Spleen (tissue), 11 donors: ENCODE measurements around the gene C19orf25. TPM values are rescaled to one million over a fixed set of nuclear protein-coding genes. Genes with fewer than 3 reads are reported as not detected.

ENCODE experiments used
- DNase-seq: peaks from one replicate; pipeline ENCODE4 v3.0.0-alpha.2; 2020
- H3K27ac ChIP-seq, 8 donors: fragments of 200-600 bp; sonication (generic) in 7 of 8; 1 replicate in 4 of 8; 2 replicates in 4 of 8; pipeline versions ENCODE4 v1.5.0 to v1.8.0; 2016 to 2021; ENCODE audit warnings: inconsistent platforms in 4 of 8, mild to moderate bottlenecking in 4 of 8, moderate library complexity in 1 of 8
- H3K27me3 ChIP-seq, 7 donors: fragments of 200-600 bp; sonication (generic) in 6 of 7; replicated peaks in 1 of 7; 1 replicate in 4 of 7; 2 replicates in 3 of 7; pipeline versions ENCODE4 v1.5.0 to v1.8.0; 2016 to 2021; ENCODE audit warnings: inconsistent platforms in 3 of 7, mild to moderate bottlenecking in 1 of 7
- H3K36me3 ChIP-seq, 6 donors: fragments of 200-600 bp; sonication (generic) in 5 of 6; 1 replicate in 4 of 6; 2 replicates in 2 of 6; pipeline versions ENCODE4 v1.5.0 to v1.8.0; 2016 to 2021; ENCODE audit warnings: inconsistent platforms in 2 of 6
- H3K4me1 ChIP-seq, 6 donors: fragments of 200-600 bp; sonication (generic) in 5 of 6; 1 replicate in 3 of 6; 2 replicates in 3 of 6; pipeline versions ENCODE4 v1.5.0 to v1.8.0; 2016 to 2021; ENCODE audit warnings: inconsistent platforms in 3 of 6
- H3K4me3 ChIP-seq, 8 donors: fragments of 200-600 bp; sonication (generic) in 7 of 8; 1 replicate in 4 of 8; 2 replicates in 4 of 8; pipeline versions ENCODE4 v1.5.0 to v1.8.0; 2016 to 2021; ENCODE audit warnings: inconsistent platforms in 4 of 8, mild to moderate bottlenecking in 4 of 8, moderate library complexity in 2 of 8
- H3K9me3 ChIP-seq, 8 donors: fragments of 200-600 bp; sonication (generic) in 7 of 8; 1 replicate in 4 of 8; 2 replicates in 4 of 8; pipeline versions ENCODE4 v1.5.0 to v1.8.0; 2016 to 2021; ENCODE audit warnings: inconsistent platforms in 4 of 8
- CTCF ChIP-seq, 11 experiments: fragments of 200-600 bp in 7 of 11; fragments of 450-650 bp in 4 of 11; sonication (generic) in 4 of 11; IDR thresholded peaks in 8 of 11; conservative IDR thresholded peaks in 3 of 11; 1 replicate in 7 of 11; 2 replicates in 4 of 11; pipeline versions ENCODE4 v1.4.0 to v1.8.0; 2016 to 2021; ENCODE audit warnings: antibody characterized with exemption in 11 of 11, inconsistent platforms in 4 of 11, mild to moderate bottlenecking in 1 of 11
- POLR2A ChIP-seq, 3 donors: fragments of 450-650 bp; IDR thresholded peaks; one replicate each; pipeline ENCODE4 v1.5.1; 2017; ENCODE audit warnings: antibody characterized with exemption in 3 of 3, mild to moderate bottlenecking in 1 of 3
- POLR2AphosphoS5 ChIP-seq, 3 donors: sonication (generic); formaldehyde crosslinking; IDR thresholded peaks; one replicate each; pipeline ENCODE4 v1.5.1; 2017; ENCODE audit warnings: antibody characterized with exemption in 3 of 3
- WGBS, 5 donors: extraction: QIAGEN DNeasy Blood & Tissue Kit in 3 of 5; methylation state at CpG; one replicate each; pipeline versions ENCODE4 v1.1.5 to v1.1.7; 2013 to 2018; 5-methylcytosine and 5-hydroxymethylcytosine counted together
- intact Hi-C: fragments of 100-400 bp; cut with DNase I; formaldehyde crosslinking; loops from one replicate; pipeline ENCODE4 v1.15.0; 2023; ENCODE audit warnings: low total_unique reads
- polyA plus RNA-seq, 3 donors: library from polyadenylated mRNA; stranded (reverse); fragments of 200-250 nt; gene quantifications; one replicate each; pipeline ENCODE4 v1.2.1, GENCODE V29; 2013
- total RNA-seq, 7 donors: library from RNA; depleted of rRNA in 3 of 7; stranded (reverse); fragments of >200 nt in 3 of 7; fragmentation: NEBNext Ultra II Directional in 4 of 7; extraction: Animal tissue kit (Norgen Biotek cat#: 25700) in 4 of 7; gene quantifications; one replicate each; pipeline versions ENCODE4 v1.1.0 to v1.2.1, GENCODE V29; 2016 to 2021
- donor health status: healthy with polysubstance abuse.
- donor health status: DM: no; HTN: no; CAD: no; lungs with moderate emphysema.
- donor health status: DM: no; HTN: no; CAD: no.
- donor health status: Bipolar disorder and iron deficiency.
- donor health status: healthy.
- donor health status: DM: no; HTN: no; CAD: no.
- donor health status: DM: yes; HTN: yes; CAD: no.

Gene C19orf25
- total and polyA plus RNA-seq, 10 donors, result 24.7 to 56.6 (median 39.5) TPM

DNA sequence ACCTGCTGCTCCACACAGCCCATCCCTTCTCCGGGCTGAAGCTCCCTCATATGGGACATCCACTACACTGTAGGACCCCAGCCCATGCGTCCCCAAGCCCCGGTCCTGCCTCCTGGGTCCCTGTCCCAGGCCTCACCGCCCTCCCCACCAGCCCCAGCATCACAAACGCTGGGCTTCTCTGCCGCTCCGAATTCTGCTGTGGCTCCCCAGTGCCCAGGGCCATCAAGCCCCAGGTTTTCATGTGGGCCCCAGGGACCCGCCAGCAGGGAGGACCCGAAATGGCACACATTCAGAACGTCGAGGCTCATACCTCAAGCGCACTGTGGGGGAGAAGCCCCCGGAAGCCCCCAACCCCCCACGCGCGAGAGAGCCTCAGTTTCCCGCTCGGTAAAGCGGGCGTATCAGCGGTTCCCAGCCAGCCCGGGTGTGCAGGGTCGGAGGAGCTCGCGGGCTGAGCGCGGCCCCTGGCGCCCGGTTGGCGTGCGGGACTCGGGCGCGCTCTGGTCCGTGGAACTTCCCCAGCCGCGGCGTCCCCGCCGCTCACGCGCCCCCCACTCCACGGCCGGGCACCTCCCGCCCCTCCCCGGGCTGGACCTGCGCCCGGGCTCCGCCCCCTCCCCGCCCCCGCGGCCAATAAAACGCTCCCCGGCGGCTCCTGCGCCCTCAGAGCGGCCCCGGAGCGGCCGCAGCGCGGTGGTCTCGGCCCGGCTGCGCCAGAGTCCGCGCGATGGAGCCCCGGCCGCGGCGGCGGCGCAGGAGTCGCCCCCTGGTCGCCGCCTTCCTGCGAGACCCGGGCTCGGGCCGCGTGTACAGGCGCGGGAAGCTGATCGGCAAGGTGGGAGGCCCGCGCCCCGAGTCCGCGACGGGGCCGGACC, 44.6 kb upstream of the C19orf25 start, which contains the start of gene PLK5:
Gene PLK5 (plus strand): TSS at position 666 of the 875 bp plus-strand sequence. CDS start 2,920 bp downstream, outside the sequence.
- TF ChIP-seq CTCF (IDR thresholded peaks at IDR 0.05 in 8 of 11, conservative IDR thresholded peaks at IDR 0.05 in 3 of 11) (no peak), POLR2AphosphoS5 (IDR thresholded peaks at IDR 0.05) (no peak), POLR2A (IDR thresholded peaks at IDR 0.05) (no peak)
- no peak within 1 kb of the TSS for H3K27ac ChIP-seq
- DNase-seq, result no peak
- H3K9me3 ChIP-seq, result no peaks in the 10 kb centered on the region
- 11 to 41% (median 13%) methylated on average over 19 to 92 of the region's 92 CpGs for WGBS, 5 donors
- H3K36me3 ChIP-seq, result no peaks in the 10 kb centered on the region
- H3K4me1 ChIP-seq, result peaks cover 0 to 11% (median 3%) of the 10 kb centered on the region in 6 donors
- H3K4me3 ChIP-seq, result peak within 1 kb of the TSS in 2 of 8 donors; percentile 6 to 48
- H3K27me3 ChIP-seq, result peaks cover 0 to 97% (median 65%) of the 10 kb centered on the region in 7 donors
- intact Hi-C loops, result no loop called here

- no peak overlapping the region for H3K27ac ChIP-seq
- intact Hi-C loops, result no loop called here
- H3K27me3 ChIP-seq, result peaks cover 0 to 98% (median 64%) of the 10 kb centered on the region in 7 donors
Measured at GRCh38 chr19:1522838-1523237, 43.8 kb upstream of the C19orf25 start.

DNA sequence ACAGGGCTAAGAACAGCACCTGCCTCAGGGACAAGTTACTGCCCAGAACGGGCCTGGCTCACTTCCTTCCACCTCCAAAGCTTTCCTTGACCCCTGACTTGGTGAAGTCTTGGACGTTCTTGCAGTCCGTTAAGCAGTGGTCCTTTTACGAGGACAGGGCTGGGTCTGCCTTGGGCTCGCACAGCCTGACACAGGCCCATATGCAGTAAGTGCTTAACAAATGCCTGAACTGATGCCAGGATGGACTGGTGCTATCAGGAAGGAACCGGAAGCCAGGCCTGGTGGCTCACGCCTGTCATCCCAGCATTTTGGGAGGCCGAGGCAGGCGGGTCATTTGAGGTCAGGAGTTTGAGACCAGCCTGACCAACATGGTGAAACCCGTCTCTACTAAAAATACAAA, 43.0 kb upstream of the C19orf25 start:
- 50 to 72% (median 68%) methylated on average over 10 of the region's 10 CpGs for WGBS, 5 donors
- H3K4me1 ChIP-seq, result peaks cover 0 to 11% (median 3%) of the 10 kb centered on the region in 6 donors
- peaks cover 0 to 98% (median 59%) of the 10 kb centered on the region in 7 donors for H3K27me3 ChIP-seq
- no peaks in the 10 kb centered on the region for H3K9me3 ChIP-seq
- TF ChIP-seq POLR2A (IDR thresholded peaks at IDR 0.05) (no peak), POLR2AphosphoS5 (IDR thresholded peaks at IDR 0.05) (no peak)
- intact Hi-C loops, result no loop called here
- H3K27ac ChIP-seq, result no peak overlapping the region
- H3K4me3 ChIP-seq, result no peak overlapping the region
- no peak for DNase-seq
- H3K36me3 ChIP-seq, result no peaks in the 10 kb centered on the region

More at GRCh38 chr19:1522838-1523237, 43.8 kb upstream of the C19orf25 start:
- no peak for DNase-seq
- Histone ChIP-seq H3K4me3 (no peak overlapping the region), H3K36me3 (no peaks in the 10 kb centered on the region), H3K9me3 (no peaks in the 10 kb centered on the region), H3K4me1 (peaks cover 0 to 11% (median 3%) of the 10 kb centered on the region in 6 donors)
- TF ChIP-seq POLR2AphosphoS5 (IDR thresholded peaks at IDR 0.05) (no peak), POLR2A (IDR thresholded peaks at IDR 0.05) (no peak), CTCF (IDR thresholded peaks at IDR 0.05 in 8 of 11, conservative IDR thresholded peaks at IDR 0.05 in 3 of 11) (no peak)
- 71 to 74% (median 72%) methylated on average over 12 to 18 of the region's 18 CpGs for WGBS, 5 donors

DNA sequence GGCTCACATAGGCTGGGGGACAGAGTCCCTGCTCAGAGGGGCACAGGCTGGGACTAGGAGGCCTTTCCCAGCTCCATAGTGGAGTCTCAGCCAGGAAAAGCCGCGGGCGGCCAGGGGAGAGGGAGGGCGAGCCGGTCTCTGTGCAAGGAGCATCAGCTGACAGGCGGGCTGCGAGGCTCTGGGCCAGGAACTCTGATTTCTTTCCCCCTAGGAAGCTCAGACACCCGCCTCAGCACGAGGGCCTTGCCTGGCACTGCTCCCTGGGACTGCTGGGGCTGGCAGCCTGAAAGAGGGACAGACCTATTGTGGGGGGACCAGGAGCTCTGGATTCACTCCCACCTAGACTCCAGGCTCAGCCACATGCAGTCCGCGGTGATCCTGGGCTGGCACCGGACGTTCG, 42.6 kb upstream of the C19orf25 start:
- Histone ChIP-seq H3K27me3 (peaks cover 0 to 98% (median 59%) of the 10 kb centered on the region in 7 donors), H3K4me3 (no peak overlapping the region), H3K27ac (no peak overlapping the region), H3K36me3 (no peaks in the 10 kb centered on the region), H3K9me3 (peaks cover 0 to under 1% (median 0%) of the 10 kb centered on the region in 8 donors), H3K4me1 (peaks cover 0 to 11% (median 3%) of the 10 kb centered on the region in 6 donors)
- 63 to 88% (median 73%) methylated on average over 5 to 14 of the region's 14 CpGs for WGBS, 5 donors
- DNase-seq, result no peak
- intact Hi-C loops, result no loop called here
- TF ChIP-seq CTCF (IDR thresholded peaks at IDR 0.05 in 8 of 11, conservative IDR thresholded peaks at IDR 0.05 in 3 of 11) (no peak), POLR2AphosphoS5 (IDR thresholded peaks at IDR 0.05) (no peak), POLR2A (IDR thresholded peaks at IDR 0.05) (no peak)
